ENCODE results near the gene TXN. TPM values are rescaled to one million over a fixed set of nuclear protein-coding genes. Genes with fewer than 3 reads are reported as not detected.
"Not testable (repeated sequence)": the region's sequence is repeated elsewhere in the genome, so short reads cannot be mapped to it uniquely, and the experiment has no call there.

TXN gene
- total RNA-seq, 1 donor from 2014 or later = 305 TPM

DNA sequence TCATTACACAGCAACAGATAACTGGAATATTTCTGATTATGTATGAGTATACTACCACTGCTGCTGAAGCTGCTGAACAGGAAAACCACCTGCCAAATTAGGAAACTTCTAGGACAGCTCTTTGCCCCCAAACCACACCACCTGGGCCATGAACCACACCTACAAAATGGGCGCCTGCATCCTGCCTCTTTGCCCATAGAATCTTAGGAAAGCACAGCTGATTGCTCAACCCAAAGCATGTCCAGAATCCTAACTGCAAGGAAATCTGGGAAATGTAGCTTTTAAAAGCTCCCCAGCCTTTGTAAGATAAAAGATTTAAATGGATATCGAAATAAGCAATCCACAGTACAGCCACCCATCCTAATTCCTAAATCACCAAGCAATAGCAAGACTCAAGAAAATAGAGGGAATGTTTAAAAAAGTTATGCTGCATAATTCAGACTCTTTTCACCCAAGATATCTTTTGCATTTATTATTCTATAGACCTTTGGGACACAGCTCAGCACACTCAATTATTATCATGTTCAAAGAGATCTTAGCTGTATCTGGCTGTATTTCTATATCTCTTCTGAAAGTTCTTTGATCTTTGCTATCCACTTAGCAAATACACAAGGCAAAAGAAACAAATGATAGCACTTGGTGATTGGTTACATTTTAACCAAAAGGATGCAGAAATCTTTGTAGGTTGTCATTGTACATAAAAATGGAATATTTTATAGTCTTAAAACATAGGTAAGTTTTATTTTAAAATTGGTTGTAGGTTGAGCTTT is 41.5 kb downstream of the TXN start:
- intact Hi-C loops (cut with micrococcal nuclease) = loop anchor here (5.0 kb wide), 2 partner anchors 312 to 327 kb away; no protein-coding TSS in a partner anchor

DNA sequence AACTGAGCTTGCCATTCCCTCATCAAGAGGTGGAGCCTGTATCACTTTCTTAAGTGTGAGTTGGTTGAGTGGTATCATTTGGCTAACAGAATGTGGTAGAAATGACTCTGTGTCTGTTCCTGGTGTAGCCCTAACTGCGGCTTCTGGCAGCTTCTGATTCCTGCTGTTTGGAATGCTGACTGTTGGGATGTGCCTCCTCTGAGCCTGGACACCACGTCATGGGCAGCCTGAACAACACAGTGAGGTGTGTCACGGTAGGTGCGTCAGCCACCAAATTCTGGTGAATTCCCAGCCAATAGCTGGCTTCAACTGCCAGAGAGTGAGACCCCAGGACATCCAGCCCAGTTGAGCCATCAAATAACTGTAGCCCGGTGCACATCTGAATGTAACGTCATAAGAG is 42.2 kb downstream of the TXN start:
- intact Hi-C loops (cut with micrococcal nuclease) = no loop called here

DNA sequence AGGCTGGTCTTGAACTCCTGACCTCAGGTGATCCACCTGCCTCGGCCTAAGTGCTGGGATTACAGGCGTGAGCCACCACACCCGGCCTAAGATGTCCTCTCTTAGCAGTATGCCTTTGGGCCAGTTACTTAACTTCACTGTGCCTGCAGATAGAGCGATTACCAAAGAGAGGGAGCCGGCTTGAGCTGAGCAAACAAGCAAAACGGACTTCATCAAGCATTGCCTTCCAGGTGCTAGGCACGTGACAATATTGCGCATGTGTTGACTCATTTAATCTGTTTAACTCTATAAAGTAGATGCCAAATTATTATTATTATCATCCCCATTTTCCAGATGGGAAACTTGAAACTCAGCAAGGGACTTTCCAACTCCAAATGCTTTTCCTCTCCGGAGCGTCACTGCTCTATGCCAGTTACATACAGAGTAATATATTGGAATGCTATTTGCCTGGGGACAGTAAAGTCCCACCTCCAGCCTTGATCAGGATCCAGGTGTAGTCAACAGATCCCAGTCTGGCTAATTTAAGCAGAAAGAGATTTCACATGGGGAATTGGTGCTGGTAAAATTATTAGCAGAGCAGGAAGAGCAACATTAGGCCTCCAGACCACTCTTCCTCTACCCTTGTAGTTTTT is 42.8 kb downstream of the TXN start:
- intact Hi-C loops (cut with micrococcal nuclease) = no loop called here

DNA sequence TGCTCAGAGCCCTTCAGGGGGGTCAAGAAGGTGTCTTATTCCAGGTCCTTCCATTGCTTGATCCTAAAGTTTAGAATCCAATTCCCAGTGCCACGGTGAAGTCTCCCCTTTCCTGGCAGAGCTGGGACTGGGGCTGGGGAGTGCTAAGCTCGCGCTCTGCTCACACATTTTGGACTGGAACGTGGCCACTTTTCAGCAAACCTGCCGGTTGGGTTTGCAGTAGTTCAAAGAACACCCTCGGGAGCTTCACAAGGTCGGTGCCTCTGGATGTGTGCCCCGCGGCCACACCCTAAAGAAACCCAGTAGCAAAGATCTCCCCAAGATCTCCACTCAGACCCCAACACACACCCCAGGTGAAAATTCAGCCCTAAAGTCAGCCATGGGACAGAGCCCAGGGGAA is 48.3 kb downstream of the TXN start, which contains the start of gene C9orf152:
TSS of gene C9orf152 (minus strand) at position 129 of the 400 bp plus-strand sequence. CDS start 580 bp downstream, outside the sequence.
- intact Hi-C loops (cut with micrococcal nuclease) = no loop called here

DNA sequence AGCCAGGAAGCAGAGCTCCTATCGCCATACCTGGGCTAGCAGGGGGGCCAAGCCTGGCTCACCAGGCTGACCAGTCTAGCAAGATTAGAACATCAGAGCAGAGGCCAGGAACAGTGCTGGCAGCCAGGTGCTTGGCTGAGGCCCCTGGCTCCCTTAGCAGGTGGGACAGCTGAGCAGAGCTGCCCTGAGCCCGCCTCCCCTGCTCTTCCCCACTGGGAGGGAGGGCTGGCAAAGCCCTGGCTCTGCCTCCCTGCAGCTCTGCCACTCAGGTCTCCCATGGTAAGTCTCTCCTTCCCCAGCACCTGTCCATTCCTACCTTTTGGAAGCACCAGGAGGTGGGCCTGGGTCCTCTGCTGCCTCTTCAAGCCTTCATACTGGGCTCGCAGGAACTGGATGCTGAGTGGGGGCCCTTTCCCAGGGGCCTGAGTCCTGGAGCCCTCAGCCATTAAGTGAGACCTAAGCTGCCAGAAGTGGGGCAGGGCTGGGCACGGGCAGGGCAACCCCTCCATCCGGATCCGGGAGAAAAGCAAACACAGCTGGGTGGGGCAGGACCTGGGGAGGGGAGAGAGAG is 49.2 kb downstream of the TXN start:
- intact Hi-C loops (cut with micrococcal nuclease) = no loop called here

DNA sequence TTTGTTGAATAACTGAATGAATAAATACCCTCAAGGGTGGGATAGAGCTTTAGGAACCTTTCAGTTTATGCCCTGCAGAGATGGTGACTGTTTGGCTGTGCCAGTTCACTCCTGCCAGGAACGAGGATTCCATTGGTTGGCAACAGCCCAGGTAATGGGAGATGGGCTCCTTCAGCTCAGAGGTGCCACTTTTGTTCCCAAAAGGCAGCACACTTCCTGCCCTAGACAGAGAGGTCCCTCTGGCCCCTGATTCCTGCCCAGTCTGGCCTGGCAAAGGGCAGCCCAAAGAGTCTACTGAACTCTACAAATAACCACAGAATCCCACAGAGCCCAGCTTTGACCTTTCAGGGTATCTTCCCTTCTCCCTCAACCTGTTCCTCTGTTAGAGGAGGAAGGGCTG is 49.9 kb downstream of the TXN start:
- intact Hi-C loops (cut with micrococcal nuclease) = no loop called here

DNA sequence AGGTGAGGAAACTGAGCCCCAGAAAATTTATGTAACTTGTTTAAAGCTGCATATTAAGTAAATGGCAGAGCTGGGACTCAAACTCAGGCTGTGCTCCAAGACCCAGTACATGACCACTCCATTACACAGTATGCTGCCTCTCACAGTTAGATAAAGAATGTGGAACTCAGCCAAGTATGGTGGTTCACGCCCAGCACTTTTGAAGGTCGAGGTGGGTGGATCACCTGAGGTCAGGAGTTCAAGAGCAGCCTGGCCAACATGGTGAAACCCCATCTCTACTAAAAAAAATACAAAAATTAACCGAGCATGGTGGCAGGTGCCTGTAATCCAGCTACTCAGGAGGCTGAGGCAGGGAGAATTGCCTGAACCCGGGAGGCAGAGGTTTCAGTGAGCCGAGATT is 50.7 kb downstream of the TXN start:
- intact Hi-C loops (cut with micrococcal nuclease) = not testable (repeated sequence)

DNA sequence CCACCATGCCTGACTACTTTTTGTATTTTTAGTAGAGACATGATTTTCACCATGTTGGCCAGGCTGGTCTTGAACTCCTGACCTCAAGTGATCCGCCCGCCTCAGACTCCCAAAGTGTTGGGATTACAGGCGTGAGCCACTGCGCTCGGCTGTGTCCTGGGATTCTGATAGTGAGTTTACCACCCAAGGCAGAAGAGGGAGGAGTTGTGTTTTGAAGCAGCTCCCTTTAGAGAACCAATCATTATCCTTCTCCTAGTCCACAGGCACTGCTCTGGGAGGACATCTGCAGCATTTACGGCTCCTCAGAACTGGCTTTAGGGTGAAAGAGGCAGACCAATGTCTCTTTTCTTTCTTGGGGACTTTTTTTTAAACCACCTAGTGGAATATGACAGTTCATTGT is 54.1 kb downstream of the TXN start:
- intact Hi-C loops (cut with micrococcal nuclease) = no loop called here

DNA sequence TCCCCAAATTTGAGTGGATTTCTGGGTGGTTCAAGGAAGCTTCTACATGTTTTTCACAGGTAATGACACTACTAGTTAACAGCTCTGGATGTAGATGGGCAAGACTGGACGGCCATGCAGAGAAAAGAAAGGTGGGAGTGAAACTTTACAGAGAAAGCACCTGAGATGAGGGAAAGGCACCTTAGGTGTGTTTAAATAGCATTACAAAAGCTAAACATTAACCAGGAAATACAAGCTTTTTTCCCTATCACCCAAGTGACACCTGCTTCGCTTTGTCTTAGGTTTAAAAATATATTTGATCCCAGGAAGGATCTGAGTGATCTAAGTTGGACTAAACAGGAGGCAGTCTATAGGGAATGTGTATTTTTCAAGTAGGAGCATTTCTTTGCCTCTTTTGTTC is 56.7 kb downstream of the TXN start:
- intact Hi-C loops (cut with micrococcal nuclease) = no loop called here

DNA sequence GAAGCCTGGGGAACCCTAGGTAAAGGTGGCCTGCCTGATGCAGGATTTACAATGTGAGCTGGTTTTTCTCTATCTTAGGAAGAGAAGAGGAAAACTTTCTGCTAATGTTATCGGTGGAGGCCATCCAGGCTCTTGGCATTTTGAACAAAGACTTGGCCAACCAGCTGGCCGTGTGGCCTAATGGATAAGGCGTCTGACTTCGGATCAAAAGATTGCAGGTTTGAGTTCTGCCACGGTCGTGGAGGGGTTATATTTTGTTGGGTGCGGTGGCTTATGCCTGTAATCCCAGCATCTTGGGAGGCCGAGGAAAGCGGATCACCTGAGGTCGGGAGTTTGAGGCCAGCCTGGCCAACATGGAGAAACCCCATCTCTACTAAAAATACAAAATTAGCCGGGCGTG is 58.0 kb downstream of the TXN start:
- intact Hi-C loops (cut with micrococcal nuclease) = no loop called here

DNA sequence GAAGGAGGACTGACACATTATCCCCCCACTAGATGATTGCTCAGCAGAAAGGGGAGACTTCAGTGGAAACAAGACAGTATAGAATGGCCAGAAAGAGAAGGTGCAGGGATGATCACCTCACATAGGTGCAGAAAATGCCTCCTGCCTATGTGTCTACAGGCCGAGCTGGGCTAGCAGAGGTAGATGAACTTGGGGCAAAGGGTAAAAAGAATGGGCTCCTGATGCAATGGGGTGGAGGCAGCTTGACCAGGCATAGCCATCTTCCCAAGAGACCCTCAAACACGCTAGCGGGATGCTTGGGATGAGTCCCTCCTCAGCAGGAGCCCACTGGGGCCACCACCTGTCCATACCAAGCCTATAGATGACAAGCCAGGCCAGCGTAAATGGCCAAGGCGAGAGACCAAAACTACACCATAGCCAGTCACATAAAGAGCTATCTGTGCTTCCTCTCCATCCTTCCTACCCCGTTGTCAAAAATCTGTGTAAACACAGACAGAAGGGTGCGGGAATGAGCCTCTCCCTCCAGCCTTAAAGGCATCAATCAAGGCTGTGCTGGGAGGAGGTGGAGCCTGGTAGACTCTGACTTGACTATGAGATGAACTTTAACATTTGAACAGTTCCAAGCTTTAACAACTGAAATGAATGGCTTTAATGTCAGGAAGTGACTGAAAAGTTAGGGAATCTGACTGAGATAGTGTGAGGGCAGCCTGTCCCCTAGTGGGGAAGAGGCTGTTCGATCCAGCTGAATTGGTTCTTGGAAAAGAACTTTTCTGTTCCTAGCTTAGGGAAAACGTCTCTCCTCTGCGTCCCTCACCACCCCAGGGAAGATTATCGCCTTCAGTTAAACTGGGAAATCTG is 58.7 kb downstream of the TXN start:
- intact Hi-C loops (cut with micrococcal nuclease) = no loop called here

DNA sequence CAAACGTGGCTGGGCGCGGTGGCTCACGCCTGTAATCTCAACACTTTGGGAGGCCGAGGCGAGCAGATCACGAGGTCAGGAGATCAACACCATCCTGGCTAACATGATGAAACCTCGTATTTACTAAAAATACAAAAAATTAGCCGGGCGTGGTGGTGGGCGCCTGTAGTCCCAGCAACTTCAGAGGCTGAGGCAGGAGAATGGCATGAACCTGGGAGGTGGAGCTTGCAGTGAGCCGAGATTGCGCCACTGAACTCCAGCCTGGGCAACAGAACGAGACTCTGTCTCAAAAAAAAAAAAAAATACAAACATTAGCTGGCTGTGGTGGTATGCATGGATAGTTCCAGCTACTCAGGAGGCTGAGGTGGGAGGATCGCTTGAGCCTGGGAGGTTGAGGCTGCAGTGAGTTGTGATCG is 60.2 kb downstream of the TXN start:
- intact Hi-C loops (cut with micrococcal nuclease) = not testable (repeated sequence)

Other genes with a start within 250 kb of the TXN start
- 0.07 TPM in 1 of 2 replicates, not detected in the other for gene C9orf152, start 48.3 kb downstream of the TXN start, total RNA-seq
- not detected in 2 replicates for gene TXNDC8, start 81.4 kb upstream of the TXN start, total RNA-seq